Activated CD4-positive, alpha-beta T cell treated with anti-CD3 and anti-CD28 coated beads, Interleukin-2, Interleukin-6, amounts not matched to agents 100 ng/mL and 50 ng/mL, durations not matched to agents 16 hours and 8 hours (primary cell): ENCODE results near the gene ABI3.
"Not testable (repeated sequence)": the region's sequence is repeated elsewhere in the genome, so short reads cannot be mapped to it uniquely, and the experiment has no call there.

Experiments used
- DNase-seq: peaks from one replicate; pipeline ENCODE4 v3.0.0-alpha.2; 2020

The ABI3 gene, protein sequence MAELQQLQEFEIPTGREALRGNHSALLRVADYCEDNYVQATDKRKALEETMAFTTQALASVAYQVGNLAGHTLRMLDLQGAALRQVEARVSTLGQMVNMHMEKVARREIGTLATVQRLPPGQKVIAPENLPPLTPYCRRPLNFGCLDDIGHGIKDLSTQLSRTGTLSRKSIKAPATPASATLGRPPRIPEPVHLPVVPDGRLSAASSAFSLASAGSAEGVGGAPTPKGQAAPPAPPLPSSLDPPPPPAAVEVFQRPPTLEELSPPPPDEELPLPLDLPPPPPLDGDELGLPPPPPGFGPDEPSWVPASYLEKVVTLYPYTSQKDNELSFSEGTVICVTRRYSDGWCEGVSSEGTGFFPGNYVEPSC

DNA sequence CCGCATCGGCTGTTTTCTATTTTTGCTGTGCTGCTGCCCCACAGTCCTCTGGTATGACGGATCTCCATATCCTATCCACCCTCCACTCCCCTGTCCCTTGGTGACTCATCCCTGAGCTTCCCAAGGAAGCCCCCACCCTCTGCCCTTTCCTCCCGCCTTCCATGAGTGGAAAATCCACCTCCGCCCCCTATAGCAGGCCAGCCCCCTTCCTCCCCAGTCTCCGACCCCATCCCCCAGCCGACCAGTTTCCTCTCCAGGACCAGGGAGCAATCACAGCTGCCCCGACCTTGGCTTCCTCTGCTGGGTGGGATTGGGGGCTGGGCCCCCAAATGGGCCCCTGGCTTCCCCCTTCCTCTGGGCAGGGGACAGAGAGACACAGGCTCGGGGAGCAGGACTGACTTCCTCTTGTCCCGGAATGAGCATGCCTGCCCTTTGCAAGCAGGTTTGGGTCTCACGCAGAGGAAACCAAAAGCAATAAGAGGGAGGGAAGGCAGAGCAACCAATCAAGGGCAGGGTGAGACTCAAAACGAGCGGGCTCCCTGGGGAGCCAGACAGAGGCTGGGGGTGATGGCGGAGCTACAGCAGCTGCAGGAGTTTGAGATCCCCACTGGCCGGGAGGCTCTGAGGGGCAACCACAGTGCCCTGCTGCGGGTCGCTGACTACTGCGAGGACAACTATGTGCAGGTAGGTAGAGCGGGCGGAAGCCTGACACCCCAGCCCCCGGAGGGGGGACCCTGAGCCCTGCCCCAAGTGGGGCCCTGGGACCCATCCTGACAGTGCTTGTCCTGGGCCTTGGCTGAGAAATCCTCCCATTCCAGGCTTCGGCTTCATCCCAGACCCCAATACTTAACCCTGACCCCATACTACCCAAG, at the start of gene ABI3, which contains the start of gene GNGT2:
TSS of gene ABI3 (plus strand) at position 550 of the 872 bp plus-strand sequence. CDS start at position 568, 18 bp downstream.
TSS of gene GNGT2 (minus strand) at position 417 of the 872 bp plus-strand sequence. CDS start 3,152 bp downstream, outside the sequence.
- peak; percentile 88 for DNase-seq

DNA sequence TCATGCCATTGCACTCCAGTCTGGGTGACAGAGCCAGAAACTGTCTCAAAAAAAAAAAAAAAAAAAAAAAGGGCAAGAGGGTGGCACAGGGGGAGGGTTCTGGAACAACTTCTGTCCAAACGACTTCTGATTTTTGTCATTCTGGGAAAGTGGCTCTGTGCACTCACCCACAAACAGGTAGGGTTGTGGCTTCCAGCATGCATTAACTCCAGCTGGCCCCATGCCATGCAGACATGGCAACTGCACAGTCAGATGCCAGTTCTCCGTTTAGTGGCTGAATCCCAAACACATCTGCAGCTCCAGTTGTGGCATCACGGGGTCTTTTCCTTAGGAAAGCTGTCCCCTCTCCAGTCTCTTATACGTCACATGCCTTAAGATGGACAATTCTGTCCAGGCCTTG, 47.6 kb upstream of the ABI3 start:
- DNase-seq: no peak

DNA sequence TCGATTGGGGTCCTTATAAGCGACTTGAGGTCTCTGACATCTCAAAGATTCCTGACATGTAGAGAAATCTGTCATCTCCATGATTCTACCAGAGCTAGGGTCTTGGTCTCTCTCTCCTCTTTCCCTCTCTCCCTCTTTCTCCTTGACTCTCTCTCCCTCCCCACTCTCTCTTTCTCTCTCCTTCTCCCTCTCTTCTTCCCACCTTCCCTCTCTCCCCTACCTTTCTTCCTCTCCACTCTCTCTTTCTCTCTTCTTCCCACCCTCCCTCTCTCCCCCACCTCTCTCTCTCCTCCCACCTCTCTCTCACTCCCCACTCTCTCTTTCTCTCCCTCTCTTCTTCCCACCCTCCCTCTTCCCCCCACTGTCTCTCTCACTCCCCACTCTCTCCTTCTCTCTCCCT, 45.4 kb upstream of the ABI3 start:
- no peak for DNase-seq

DNA sequence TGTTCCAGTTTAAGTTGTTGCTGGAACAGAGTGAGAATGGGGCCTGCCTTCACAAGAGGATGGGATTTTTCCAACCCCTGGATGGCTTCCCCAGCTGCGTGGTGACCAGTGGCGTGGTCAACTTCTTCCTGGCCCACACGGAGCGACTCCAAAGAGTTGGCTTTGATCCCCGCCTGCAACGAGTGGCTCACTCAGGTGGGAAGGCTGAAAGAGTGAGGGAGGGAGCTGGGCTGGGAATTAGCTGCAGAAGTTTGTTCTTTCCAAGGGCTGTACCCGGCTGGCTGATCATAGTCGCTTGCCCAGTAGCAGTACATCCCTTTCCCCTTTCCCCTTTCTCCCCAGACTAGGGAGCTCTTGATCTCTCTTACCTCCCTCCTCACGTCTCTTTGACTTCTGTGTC, 41.8 kb upstream of the ABI3 start:
- no peak for DNase-seq

DNA sequence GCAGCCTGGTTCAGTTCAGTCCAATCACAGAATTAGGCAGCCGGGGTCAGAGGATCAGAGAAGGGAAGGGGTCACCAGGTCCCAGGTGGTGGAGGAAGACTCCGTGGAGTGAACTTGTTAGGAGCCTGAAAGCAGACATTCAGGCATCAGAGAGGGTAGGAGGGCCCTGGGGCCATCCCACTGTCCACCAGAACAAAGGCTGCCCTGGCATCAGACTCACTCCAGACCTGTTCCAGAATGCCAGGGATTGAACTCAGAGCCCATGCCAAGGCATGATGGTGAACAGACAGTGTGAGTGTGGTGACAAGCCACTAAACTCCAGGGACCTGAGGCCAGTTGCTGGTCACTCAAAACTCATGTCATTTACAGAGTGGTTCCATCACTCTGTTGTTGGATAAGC, 40.3 kb upstream of the ABI3 start:
- no peak for DNase-seq

DNA sequence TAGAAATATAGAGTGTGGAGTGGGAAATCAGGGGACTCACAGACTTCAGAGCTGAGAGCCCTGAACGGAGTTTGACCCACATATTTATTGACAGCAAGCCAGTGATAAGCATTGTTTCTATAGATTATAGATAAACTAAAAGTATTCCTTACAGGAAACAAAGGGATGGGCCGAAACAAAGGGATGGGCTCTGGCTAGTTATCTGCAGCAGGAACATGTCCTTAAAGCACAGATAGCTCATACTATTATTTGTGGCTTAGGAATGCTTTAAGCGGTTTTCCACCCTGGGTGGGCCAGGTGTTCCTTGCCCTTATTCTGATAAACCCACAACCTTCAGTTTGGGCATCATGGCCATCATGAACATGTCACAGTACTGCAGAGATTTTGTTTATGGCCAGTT, 39.8 kb upstream of the ABI3 start:
- DNase-seq: not testable (repeated sequence)

DNA sequence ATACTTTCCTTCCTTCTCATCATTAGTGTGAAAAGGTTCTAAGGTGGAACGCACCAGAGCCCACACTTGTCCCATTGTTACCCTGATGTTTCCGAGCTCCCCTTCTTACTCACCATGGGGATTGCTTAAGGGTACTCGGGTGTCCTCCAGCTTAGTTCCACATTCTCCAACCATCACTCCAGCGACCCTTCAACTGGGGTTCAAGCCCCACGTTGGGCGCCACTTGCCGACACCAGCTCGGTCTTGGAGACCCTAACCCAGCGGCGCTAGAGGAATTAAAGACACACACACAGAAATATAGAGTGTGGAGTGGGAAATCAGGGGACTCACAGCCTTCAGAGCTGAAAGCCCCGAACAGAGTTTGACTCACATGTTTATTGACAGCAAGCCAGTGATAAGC, 34.5 kb upstream of the ABI3 start:
- DNase-seq: not testable (repeated sequence)

DNA sequence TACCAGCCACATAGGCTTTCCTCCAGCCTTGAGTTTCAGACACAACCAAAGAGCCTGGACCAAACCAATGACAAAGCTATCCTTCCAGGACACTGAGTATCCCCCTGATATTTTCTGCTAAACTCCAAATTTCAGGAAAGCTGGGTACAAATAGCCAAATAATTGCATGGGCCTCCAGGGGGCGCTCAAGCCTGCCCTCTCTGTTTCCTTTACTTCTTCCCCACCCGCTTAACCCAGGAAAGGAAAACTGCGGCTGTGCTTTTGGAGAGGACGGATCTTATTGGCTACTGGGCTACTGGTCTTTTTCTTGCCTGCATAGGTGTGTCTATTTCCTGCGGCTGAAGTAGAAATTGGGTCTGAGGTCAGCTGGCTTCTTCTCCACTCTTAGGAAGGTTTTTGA, 30.2 kb upstream of the ABI3 start:
- DNase-seq: peak; percentile 63

DNA sequence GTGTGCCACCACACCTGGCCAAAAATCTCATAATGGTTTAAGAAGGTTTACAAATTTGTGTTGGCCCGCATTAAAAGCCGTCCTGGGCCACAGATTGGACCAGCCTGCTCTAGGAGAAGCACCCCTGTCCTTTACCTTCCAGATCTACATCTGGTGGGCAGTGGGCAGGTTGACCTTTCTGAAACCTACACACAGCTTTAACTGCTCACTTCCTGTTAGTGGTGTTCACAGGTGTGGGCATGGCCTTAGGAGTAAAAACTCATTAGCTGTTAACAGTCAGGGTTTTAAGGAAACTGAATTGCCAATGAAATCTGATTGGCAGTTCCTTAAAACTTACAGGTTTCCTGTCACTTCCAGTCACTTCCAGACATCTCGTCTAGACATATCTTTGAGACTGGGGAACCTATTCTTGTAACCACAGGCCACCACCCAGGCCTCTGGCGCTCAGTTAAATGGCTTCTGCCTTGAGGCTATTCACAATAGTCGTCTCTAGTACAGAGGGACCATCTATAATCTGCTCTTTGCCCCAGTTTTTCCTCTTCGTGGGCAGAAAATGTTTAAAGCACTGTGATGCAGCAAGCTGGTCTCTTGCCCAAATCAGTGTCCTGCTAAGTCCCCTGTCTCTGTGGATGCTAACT, 29.4 kb upstream of the ABI3 start:
- no peak for DNase-seq

DNA sequence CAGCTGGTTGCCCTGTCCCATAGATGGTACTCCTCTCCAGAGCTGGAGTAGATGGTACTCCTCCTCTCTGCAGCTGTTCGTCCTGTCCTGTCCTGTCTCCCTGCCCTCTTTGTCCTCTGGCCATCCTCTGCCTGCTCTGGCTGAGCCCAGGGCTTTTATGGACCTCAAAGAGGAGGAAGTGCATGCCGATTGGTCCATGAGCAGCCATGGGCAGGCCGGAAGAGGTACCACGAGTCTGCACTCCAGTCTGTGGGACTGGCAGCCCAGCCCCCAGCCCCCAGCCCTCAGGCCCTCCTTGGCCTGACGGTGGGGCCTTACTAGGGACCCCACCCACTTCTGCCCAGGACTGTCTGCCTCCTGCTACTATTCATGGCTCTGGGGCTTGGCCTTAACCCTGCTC, 27.2 kb upstream of the ABI3 start:
- DNase-seq: no peak

DNA sequence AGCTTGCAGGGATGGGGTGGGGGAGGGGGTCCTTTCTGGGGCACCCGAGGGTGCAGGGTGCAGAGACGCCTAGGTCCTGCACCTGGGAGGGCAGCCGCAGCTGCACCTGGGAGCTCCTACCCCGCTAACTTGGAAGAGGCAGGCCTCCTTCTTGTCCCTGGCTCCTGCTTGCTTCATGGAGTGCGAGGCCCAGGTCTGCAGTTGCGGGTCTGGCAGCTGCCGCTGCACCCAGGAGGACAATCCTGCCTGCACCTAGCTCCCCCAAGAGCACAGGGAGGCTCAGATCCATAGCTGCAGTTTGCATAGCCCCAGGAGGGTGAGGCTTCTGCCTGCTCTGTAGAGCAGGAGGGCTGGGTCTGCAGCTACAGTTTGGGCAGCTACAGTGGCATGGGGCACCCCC, 26.7 kb upstream of the ABI3 start:
- no peak for DNase-seq

DNA sequence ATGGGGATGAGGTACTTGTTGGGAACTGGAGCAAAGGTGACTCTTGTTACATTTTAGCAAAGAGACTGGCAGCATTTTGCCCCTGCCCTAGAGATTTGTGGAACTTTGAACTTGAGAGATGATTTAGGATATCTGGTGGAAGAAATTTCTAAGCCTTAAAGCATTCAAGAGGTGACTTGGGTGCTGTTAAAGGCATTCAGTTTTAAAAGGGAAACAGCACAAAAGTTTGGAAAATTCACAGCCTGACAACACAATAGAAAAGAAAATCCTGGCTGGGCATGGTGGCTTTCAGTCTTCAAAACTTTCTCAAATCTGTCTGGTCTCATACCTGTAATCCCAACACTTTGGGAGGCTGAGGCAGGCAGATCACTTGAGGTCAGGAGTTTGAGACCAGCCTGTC, 26.0 kb upstream of the ABI3 start:
- DNase-seq: not testable (repeated sequence)

DNA sequence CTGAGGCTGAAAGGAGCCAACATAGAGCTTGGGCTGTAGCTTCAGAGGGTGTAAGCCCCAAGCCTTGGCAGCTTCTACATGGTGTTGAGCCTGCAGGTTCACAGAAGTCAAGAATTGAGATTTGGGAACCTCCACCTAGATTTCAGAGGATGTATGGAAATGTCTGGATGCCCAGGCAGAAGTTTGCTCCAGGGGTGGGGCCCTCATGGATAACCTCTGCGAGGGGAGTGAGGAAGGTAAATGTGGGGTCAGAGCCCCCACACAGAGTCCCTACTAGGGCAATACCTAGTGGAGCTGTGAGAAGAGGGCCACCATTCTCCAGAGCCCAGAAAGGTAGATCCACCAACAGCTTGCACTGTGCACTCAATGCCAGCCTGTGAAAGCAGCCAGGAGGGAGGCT, 25.1 kb upstream of the ABI3 start:
- not testable (repeated sequence) for DNase-seq

DNA sequence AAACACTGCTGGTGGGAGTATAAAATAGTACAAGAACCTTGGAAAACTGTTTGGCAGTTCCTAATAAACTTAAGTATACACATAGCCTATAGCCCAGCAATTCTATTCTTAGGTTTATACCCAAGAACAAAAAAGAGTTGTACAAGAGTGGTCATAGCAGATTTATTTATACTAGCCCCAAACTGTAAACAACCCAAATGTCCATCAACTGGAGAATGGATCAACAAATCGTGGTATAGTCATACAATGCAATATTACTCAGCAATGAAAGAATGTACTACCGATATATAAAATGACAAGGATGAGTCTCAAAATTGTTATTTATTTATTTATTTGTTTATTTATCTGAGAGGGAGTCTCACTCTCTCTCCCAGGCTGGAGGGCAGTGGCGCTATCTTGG, 23.2 kb upstream of the ABI3 start:
- DNase-seq: no peak

DNA sequence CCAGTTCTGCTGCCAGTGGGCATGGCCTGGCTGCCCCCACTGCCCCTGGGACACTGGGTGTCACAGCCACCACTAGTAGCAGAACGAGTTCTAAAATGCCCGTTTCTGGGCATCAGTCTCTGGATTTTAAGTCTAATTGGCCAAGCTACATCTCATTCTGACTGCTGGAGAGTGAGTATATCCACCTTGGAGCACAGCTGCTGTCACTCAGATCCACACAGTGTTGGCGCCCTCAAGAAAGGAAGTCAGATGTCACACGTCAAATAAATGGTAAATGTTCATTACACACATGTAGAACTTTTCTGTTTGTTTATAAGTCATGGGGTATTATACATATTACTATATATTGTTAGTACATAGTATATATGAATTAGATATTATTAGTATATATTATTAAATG, 19.6 kb upstream of the ABI3 start:
- DNase-seq: no peak

DNA sequence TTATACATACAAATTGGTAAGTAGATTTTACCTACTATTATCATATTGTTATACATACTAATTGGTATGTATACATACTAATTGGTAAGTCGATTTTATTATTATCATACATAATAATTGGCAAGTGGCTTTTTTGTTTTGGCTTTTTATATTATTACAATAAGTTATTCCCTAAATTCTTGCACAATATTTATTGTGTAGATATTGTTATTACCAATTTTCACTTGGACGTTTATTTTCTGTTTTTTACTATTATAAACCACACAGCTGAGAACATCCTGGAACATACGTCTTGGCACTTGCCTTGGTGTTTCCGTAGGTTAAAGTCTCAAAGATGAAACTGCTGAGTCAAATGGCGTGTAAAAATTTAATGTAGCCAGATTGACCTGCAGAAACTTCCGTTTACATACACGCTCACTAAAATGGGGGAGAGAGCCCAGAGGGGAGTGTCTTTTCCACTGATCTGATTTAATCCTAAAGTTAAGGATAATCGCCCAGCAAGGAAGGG, 19.0 kb upstream of the ABI3 start:
- peak; percentile 82 for DNase-seq

DNA sequence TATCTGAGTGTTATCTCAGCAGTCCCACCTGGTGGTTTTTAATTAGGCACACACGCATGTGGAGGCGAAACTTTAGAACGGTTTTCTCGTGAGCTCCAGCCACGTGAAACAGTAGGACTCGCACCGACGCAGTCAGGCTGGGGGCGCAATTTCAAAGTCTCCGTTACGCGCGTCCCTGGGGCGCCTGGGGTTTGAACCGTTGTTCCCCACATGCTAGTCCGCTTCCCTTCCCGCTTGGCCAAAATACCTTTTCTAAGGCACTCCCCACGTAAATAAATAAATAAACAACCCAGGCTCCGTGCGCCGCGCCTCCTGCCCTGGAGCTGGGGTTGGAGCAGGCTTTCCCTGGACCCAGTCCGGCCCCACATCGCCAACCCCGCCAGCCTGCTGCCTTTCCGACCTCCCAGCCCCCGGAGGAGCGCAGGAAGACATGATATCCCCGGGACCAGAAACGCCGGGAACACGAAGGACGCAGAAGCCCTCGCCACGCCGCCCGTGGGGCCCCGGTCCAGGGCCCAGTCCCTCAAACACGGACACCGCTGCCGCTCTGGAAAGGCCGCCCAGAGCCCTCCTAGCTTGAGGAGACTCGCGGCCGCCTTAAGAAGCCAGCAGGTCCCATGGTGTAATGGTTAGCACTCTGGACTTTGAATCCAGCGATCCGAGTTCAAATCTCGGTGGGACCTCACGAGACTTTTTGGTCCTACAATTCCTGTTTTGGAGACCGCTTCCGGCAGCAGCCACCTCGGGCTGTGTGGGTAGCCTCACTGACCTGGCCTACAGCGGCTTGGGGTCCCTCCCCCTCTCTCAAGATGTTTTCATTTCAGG, 18.4 kb upstream of the ABI3 start:
- peak; percentile 95 for DNase-seq

DNA sequence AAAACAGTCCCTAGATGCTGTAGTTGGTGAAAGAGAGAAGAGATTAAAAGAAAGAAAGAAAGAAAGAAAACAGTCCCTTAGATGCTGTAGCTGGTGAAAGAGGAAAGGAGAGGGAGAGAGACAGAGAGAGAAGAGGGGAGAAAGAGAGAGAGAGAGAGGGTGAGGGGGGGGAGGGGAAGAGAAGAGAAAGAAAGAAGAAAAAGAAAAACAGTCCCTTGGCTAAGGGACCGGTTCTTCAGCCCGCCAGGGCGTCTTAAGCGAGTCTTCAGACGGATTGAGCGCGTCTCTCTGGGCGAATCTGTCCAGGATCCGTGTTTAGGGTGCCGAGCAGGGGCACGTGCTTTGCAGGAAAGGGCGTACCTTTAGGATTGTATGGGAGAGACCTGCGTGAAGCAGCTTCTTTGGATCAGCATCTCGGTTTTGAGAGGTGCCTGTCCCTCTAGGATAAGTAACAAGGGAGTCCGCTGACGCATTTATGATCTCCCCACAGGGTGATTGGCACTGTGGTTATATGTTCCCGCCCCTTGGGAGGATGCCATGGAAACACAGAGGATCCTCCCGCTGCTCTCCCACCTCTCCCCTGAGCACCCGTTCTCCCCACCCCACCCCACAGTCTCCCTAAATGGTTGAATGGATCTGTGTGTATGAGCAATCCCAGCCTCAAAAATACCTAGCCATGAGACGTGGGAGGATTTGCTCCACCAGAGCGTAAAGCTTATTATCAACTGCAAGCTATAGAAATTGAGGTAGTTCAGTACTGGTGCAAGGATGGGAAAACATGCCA, 16.8 kb upstream of the ABI3 start:
- peak; percentile 51 for DNase-seq

DNA sequence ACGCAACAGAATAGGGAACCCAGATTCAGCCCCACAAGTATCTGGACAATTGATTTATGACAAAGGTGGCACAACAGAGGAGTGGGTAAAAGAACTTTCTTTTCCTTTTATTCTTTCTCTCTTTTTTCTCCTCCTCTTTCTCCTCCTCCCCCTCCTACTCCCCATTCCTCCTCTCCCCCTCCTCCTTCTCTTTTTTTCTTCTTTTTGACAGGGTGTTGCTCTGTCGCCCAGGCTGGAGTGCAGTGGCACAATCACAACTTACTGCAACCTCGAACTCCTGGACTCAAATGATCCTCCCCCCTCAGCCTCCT, 16.3 kb upstream of the ABI3 start:
- DNase-seq: no peak

DNA sequence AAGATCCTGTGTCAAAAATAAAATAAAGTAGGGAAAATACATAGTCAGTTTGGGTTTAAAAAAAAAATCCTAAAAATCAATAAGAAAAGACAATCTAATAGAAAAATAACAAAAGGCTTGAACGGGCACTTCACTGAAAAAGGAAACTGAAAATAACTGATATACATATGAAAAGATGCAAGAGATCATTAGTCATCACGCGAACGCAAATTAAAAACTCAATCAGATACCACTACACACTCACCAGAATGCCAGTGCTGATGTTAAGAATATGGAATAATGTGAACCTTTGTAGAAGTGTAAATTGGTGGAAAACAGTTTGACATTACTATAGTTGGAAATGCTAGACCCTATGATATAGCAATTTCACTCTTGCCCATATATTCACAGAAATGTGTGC, 14.8 kb upstream of the ABI3 start:
- peak; percentile 48 for DNase-seq

DNA sequence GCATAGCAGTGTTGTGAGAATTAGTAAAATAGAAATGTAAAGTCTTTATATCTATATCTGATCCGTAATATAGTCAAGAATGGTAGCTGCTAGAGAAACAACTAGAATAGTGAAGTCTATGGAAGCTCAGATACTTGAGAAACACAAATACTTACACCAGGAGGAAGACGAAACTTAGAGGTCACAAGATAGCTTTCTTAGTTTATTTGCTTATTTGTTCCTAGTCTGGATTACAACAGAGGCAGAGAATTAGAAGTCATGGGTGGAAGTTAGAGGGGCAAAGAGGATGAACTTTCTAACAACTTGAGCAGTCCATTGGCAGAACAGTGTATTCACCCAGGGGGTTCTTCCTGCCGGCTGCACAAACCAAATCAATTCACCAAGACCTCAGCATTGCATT, 14.0 kb upstream of the ABI3 start:
- no peak for DNase-seq
